Lower leg skin (tissue), 4 donors: ENCODE data around the gene DYDC2. TPM values are rescaled to one million over a fixed set of nuclear protein-coding genes. Genes with fewer than 3 reads are reported as not detected.
"Not testable (repeated sequence)": the region's sequence is repeated elsewhere in the genome, so short reads cannot be mapped to it uniquely, and the experiment has no call there.

Experiments used
- DNase-seq, 2 donors: peaks; one replicate each; pipeline ENCODE4 v3.0.0-alpha.2; 2019; ENCODE audit warnings: low spot score in 2 of 2
- H3K4me3 ChIP-seq: fragments of 200-600 bp; sonication (generic); 2 replicates; pipeline ENCODE4 v1.5.1; 2017; ENCODE audit warnings: mild to moderate bottlenecking, low read depth; ENCODE audit not compliant: poor library complexity, severe bottlenecking
- POLR2A ChIP-seq, 2 donors: fragments of 450-650 bp; IDR thresholded peaks; one replicate each; pipeline ENCODE4 v1.6.1; 2016 to 2017; ENCODE audit warnings: antibody characterized with exemption in 2 of 2, mild to moderate bottlenecking in 1 of 2, moderate library complexity in 1 of 2
- WGBS, 2 donors: methylation state at CpG; one replicate each; pipeline ENCODE4 v1.1.5; 2018; 5-methylcytosine and 5-hydroxymethylcytosine counted together
- intact Hi-C: fragments of 100-400 bp; cut with DNase I; formaldehyde crosslinking; loops from one replicate; pipeline ENCODE4 v1.15.0; 2023; ENCODE audit warnings: low total_unique reads
- total RNA-seq, 4 donors: library from RNA; depleted of rRNA; stranded (reverse); fragments of >200 nt; gene quantifications; one replicate each; pipeline ENCODE4 v1.1.0, GENCODE V29; 2016
- TF ChIP-seq, protein P1 (sequence below), 3 donors: fragments of 450-650 bp; IDR thresholded peaks; one replicate each; pipeline ENCODE4 v1.5.1; 2016; ENCODE audit warnings: antibody characterized with exemption in 3 of 3, mild to moderate bottlenecking in 3 of 3, moderate library complexity in 2 of 3

The DYDC2 gene
- total RNA-seq, 4 donors from 2014 or later = 0.42 TPM; not detected in 3

DNA sequence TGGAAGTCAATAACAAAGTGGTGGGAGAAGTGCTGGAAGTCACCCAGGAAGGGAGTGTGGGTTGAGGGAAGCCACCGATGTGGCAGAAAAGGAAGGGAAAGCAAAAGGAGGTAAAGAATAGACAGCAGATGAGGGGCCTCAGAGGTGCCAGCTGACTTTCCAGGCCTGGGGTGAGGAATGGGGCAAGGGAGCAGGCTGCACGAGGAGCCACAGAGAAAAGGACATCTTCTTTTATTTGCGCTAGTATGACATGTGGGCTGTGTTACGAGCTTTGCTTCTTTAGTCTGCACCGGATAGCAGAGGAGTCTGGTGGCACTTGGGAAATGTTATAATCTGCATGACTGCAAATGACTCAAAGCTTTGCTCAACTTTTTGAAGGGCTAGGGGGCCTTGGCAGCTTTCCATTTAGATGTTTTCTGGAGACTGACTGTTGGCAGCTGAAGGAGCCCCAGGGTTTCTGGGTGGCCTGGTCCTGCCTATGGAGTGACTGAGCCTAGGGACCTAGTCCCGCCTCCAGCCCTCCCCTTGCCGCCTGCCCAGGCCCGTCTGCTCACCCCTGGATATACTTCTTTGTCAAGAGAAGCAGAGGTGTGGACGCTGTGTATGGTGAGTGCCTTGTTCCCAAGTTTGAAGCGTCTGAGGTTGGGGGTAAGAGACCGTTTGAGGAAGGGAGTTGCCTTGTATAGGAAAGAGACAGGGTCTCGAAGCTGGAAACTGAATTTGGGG is 56.9 kb downstream of the DYDC2 start:
- intact Hi-C loops = no loop called here

DNA sequence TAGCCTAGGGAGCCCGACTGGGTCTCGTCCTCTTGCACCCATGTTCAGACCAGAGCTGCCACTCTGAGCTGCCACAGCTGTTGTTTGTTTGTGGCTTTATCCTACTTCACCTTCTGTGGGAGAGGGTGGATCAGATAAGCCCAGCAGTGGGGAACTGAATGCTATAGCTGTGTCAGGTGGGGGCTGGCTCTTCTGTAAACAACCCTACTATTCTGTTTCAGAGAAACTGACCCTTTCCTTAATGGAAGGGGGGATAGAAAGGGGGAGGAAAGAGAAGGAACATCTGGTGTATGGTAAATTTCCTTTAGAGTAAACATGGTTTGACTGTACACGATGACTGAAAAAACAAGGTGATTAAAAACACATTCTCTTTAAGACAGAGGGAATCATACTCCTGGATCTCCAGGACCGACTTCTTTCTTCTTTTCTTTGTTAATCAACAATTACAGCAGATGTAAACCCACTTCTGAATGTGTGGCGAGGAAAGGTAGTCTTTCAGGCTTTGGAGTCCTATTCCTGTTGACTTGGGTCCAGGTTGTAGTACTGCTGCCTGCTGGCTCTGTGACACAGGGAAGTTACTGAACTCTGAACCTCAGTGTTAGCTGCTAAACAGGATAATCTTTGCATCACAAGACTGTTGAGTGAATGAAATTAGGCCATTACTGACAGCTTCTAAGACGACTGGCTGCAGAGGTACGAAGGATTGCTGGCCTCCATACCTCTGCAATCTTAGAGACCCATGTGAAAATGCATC is 57.7 kb downstream of the DYDC2 start:
- no peak overlapping the region for H3K4me3 ChIP-seq
- DNase-seq = no peak
- intact Hi-C loops = no loop called here
- WGBS, 2 donors = 57 to 59% methylated on average over 7 of the region's 7 CpGs
- no peak for TF ChIP-seq POLR2A (IDR thresholded peaks at IDR 0.05)
- TF ChIP-seq, protein P1, sequence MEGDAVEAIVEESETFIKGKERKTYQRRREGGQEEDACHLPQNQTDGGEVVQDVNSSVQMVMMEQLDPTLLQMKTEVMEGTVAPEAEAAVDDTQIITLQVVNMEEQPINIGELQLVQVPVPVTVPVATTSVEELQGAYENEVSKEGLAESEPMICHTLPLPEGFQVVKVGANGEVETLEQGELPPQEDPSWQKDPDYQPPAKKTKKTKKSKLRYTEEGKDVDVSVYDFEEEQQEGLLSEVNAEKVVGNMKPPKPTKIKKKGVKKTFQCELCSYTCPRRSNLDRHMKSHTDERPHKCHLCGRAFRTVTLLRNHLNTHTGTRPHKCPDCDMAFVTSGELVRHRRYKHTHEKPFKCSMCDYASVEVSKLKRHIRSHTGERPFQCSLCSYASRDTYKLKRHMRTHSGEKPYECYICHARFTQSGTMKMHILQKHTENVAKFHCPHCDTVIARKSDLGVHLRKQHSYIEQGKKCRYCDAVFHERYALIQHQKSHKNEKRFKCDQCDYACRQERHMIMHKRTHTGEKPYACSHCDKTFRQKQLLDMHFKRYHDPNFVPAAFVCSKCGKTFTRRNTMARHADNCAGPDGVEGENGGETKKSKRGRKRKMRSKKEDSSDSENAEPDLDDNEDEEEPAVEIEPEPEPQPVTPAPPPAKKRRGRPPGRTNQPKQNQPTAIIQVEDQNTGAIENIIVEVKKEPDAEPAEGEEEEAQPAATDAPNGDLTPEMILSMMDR (IDR thresholded peaks at IDR 0.05) = no peak

More for the DNA sequence above, 56.9 kb downstream of the DYDC2 start:
- 41 to 54% methylated on average over 12 of the region's 12 CpGs for WGBS, 2 donors
- H3K4me3 ChIP-seq = no peak overlapping the region
- DNase-seq = no peak
- TF ChIP-seq POLR2A (IDR thresholded peaks at IDR 0.05) = no peak
- TF ChIP-seq, protein P1 (IDR thresholded peaks at IDR 0.05) = no peak

DNA sequence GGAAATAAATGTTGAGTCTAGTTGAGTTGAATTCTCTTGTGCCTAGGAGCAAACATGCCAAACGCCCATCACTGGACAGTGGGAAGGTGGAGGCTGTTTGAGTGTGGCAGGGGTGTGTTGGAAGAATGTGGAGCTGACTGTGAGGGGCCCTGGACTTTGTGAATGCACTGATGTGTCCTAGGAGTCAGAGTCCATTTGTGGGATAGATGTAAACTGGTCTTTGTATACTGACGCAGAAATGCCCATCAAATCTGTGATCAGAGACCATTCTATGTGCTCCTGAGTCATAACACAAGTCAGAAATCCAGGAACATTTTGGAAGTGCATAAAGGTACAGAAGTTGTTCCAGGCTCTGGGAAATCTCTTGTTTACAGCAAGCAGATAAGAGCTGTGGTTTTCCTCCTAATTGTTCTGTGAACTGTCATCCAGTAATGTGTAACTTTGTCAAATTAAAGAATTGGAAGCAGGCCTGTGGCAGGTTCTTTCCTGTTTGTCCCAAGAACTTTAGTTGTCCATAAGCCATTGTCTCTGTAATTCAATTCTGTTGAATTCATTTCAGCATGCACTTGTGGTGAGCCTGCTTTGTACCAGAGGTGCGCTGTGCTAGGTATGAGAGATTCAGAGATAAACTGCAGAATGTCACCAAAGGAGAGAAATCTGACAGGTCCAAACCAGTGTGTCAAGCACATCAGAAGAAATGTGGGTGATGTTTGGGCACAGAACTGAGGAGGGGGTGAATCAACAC is 59.3 kb downstream of the DYDC2 start:
- no peak for TF ChIP-seq POLR2A (IDR thresholded peaks at IDR 0.05)
- TF ChIP-seq, protein P1 (IDR thresholded peaks at IDR 0.05) = no peak
- intact Hi-C loops = no loop called here
- DNase-seq = no peak
- H3K4me3 ChIP-seq = no peak overlapping the region
- 59 to 63% methylated on average over 3 of the region's 3 CpGs for WGBS, 2 donors

DNA sequence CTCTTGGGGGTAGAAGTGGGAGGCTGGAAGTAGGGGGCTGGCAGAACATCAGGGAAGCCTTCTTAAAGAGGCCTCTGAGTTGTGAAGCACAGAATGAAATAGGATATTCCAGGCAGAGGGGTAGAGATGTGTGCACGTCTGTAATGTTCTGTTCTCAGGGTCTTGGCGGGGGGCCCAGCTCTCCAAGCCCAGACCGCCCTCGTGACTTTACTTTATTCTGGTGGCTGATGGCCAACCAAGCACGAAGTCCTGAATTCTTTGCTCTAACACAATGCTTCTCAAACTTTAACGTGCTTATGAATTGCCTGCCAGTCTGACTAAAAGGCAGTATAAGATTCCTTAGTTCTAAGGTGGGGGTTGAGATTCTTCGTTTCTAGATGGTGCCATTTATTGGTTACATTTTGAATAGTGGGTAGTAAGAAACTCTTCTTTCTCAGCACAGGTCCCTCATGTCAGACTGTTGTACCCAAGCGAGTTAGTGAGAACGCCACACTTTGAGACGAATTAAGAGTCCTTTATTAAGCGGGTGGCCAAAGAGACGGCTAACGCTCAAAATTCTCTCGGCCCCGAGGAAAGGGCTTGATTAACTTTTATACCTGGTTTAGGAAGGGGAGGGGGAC is 60.0 kb downstream of the DYDC2 start:
- DNase-seq = no peak
- no peak for TF ChIP-seq POLR2A (IDR thresholded peaks at IDR 0.05)
- TF ChIP-seq, protein P1 (IDR thresholded peaks at IDR 0.05) = no peak
- 41 to 54% methylated on average over 15 of the region's 15 CpGs for WGBS, 2 donors
- no peak overlapping the region for H3K4me3 ChIP-seq
- intact Hi-C loops = no loop called here

DNA sequence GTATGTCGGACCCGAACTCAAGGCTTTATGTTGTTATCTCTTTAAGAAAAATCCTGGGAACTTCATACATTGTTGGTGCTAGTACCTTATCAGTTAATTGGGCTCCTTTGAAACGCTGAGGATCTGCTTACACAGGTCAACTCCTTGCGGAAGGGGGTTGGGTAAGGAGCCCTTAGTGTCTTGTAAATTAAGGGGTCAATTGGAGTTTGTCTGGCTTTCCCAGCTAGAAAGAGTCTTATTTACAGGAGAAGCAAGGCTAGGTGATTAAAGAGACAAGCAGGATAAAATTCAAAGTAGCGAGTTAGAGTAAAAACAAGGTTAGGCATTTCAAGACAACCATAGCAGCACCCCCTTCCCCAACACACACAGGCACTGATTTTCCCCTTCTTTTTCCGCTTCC is 60.7 kb downstream of the DYDC2 start:
- 59 to 72% methylated on average over 6 of the region's 6 CpGs for WGBS, 2 donors
- intact Hi-C loops, DNase-seq, H3K4me3 ChIP-seq: not testable (repeated sequence)

Other genes with a start within 250 kb of the DYDC2 start
- gene PLAC9, start 224.1 kb upstream of the DYDC2 start, total RNA-seq = 10 to 100 TPM in 1 of 4 donors, 1 to 10 TPM in 3; 1.3 to 17.4 (median 8.5) TPM
- gene ANXA11, start 151.2 kb upstream of the DYDC2 start, total RNA-seq = 100 to 1,000 TPM in 2 of 4 donors, 10 to 100 TPM in 2; 68.4 to 109 (median 100) TPM
- gene MAT1A, start 67.1 kb upstream of the DYDC2 start, total RNA-seq = 10 to 100 TPM in 1 of 4 donors, 1 to 10 TPM in 3; 4.6 to 12.1 (median 6.6) TPM
- not detected for gene DYDC1, start within 50 bp of the DYDC2 start, total RNA-seq
- gene PRXL2A, start 51.8 kb downstream of the DYDC2 start, total RNA-seq = 100 to 1,000 TPM in 1 of 4 donors, 10 to 100 TPM in 3; 65.1 to 106 (median 89.0) TPM
- gene TSPAN14, start 97.5 kb downstream of the DYDC2 start, total RNA-seq = 100 to 1,000 TPM; 103 to 168 (median 131) TPM
- gene SH2D4B, start 181.1 kb downstream of the DYDC2 start, total RNA-seq = under 1 TPM in 1 of 4 donors, not detected in 3; 0.13 TPM